ENCODE data around the gene MAP2K3. TPM values are rescaled to one million over a fixed set of nuclear protein-coding genes. Genes with fewer than 3 reads are reported as not detected.
"Not testable (repeated sequence)": the region's sequence is repeated elsewhere in the genome, so short reads cannot be mapped to it uniquely, and the experiment has no call there.

The MAP2K3 gene
- total and polyA plus RNA-seq, 2 donors (not counting 1 experiment from before 2014, with no cell fraction given) = 23.8 to 80.9 TPM

DNA sequence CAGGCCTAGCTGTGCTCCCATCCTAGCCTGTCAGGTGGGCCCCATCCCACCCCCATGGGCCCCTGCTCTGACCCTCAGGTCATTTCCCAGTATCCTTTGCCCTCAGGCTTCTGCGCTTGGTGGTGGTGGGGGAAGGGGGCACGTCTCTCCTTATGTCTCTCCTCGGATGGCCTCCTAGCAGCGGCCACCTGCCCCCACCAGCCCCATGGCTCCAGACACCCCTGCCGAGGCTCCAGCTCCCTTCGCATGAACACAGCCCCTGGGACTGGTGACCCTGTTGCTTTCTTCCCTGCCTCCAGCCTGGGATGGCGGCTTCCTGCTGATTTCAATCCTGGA, 64.4 kb downstream of the MAP2K3 start:
- not testable (repeated sequence) for H3K27ac ChIP-seq (ENCODE audit: insufficient read depth, low read length); H3K36me3 ChIP-seq (ENCODE audit: control insufficient read depth, insufficient read depth, low read length)

DNA sequence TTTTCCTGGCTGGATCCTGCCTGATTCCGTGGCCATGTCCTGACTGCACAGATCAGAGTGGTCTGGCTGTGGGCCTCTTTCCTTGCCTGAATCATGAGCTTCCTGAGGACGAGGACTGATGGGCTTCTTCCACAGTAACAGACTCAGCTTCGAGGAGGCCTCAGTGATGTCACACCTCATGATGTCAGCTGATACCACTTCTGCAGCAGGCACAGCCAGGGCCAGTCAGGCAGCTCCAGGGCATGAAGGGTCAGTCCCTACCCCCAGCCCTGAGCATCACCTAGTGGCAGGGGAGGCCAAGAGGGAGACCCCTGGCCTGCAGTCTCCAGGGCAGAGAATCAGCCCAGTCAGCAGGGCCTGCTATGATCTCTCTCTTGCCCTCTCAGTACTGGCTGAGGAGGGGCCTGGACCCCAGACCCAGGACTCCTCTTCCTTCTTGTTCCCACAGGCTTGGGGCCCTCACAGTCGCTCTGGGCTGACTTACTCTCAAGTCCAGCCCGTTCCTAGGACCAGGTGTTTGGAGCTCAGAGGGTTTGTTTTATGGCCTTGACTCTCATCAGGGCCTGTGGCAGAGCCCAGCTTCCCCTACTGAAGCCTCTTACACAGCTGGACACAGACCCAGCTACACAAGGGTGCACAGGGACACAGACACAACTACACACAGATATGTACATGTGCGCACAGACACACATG, 65.0 kb downstream of the MAP2K3 start:
- H3K9ac ChIP-seq (ENCODE audit: insufficient read depth, low read length); H3K27me3 ChIP-seq (ENCODE audit: control insufficient read depth, insufficient read depth, low read length); H3K79me2 ChIP-seq (ENCODE audit: control insufficient read depth, insufficient read depth, low read length); H4K20me1 ChIP-seq (ENCODE audit: control insufficient read depth, extremely low read depth, insufficient read depth, low read length); H3K4me3 ChIP-seq (replicated peaks in 1 of 4; ENCODE audit: control extremely low read depth in 1 of 4, insufficient read depth in 1 of 4, low read depth in 3 of 4, low read length in 4 of 4); H2AFZ ChIP-seq (ENCODE audit: low read length); H3K4me2 ChIP-seq (ENCODE audit: extremely low read depth, insufficient read depth, low read length); H3K36me3 ChIP-seq (ENCODE audit: control insufficient read depth, insufficient read depth, low read length); H3K27ac ChIP-seq (ENCODE audit: insufficient read depth, low read length); H3K4me1 ChIP-seq (ENCODE audit: control insufficient read depth, extremely low read depth, insufficient read depth, low read length); H3K9me3 ChIP-seq (ENCODE audit: control insufficient read depth, insufficient read depth, low read depth, low read length): not testable (repeated sequence)
- DNase-seq (ENCODE audit: low read depth in 2 of 2) = peak in 1 of 2 donors; percentile 17

More for the DNA sequence above, 64.4 kb downstream of the MAP2K3 start:
- not testable (repeated sequence) for H3K27me3 ChIP-seq (ENCODE audit: control insufficient read depth, insufficient read depth, low read length); H2AFZ ChIP-seq (ENCODE audit: low read length); H3K4me2 ChIP-seq (ENCODE audit: extremely low read depth, insufficient read depth, low read length); H3K4me3 ChIP-seq (replicated peaks in 1 of 4; ENCODE audit: control extremely low read depth in 1 of 4, insufficient read depth in 1 of 4, low read depth in 3 of 4, low read length in 4 of 4); H4K20me1 ChIP-seq (ENCODE audit: control insufficient read depth, extremely low read depth, insufficient read depth, low read length); DNase-seq (ENCODE audit: low read depth in 2 of 2); H3K9ac ChIP-seq (ENCODE audit: insufficient read depth, low read length); H3K79me2 ChIP-seq (ENCODE audit: control insufficient read depth, insufficient read depth, low read length); H3K9me3 ChIP-seq (ENCODE audit: control insufficient read depth, insufficient read depth, low read depth, low read length); H3K4me1 ChIP-seq (ENCODE audit: control insufficient read depth, extremely low read depth, insufficient read depth, low read length)

DNA sequence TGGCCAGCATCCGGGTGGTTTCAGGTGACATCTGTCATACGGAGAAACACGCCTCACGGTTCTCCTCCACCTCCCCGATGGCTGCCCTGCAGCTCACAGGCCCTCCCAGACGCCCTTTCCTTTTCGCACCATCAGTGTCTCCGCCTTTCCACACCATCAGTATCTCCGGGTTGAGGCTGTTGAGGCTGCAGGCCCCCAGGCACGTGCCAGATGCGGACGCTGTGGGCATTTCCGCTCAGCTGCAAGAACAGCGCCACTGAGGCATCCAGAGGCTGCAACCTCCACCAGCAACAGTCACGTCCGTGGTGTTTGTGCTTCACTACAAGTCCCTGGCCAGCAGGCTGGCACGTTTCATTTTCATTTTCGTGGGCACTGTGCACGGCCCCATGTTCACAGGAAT, 66.0 kb downstream of the MAP2K3 start:
- H4K20me1 ChIP-seq (ENCODE audit: control insufficient read depth, extremely low read depth, insufficient read depth, low read length); H3K79me2 ChIP-seq (ENCODE audit: control insufficient read depth, insufficient read depth, low read length); H3K27ac ChIP-seq (ENCODE audit: insufficient read depth, low read length); H2AFZ ChIP-seq (ENCODE audit: low read length); DNase-seq (ENCODE audit: low read depth in 2 of 2); H3K4me3 ChIP-seq (replicated peaks in 1 of 4; ENCODE audit: control extremely low read depth in 1 of 4, insufficient read depth in 1 of 4, low read depth in 3 of 4, low read length in 4 of 4); H3K4me1 ChIP-seq (ENCODE audit: control insufficient read depth, extremely low read depth, insufficient read depth, low read length); H3K9me3 ChIP-seq (ENCODE audit: control insufficient read depth, insufficient read depth, low read depth, low read length); H3K36me3 ChIP-seq (ENCODE audit: control insufficient read depth, insufficient read depth, low read length); H3K4me2 ChIP-seq (ENCODE audit: extremely low read depth, insufficient read depth, low read length); H3K27me3 ChIP-seq (ENCODE audit: control insufficient read depth, insufficient read depth, low read length); H3K9ac ChIP-seq (ENCODE audit: insufficient read depth, low read length): not testable (repeated sequence)

DNA sequence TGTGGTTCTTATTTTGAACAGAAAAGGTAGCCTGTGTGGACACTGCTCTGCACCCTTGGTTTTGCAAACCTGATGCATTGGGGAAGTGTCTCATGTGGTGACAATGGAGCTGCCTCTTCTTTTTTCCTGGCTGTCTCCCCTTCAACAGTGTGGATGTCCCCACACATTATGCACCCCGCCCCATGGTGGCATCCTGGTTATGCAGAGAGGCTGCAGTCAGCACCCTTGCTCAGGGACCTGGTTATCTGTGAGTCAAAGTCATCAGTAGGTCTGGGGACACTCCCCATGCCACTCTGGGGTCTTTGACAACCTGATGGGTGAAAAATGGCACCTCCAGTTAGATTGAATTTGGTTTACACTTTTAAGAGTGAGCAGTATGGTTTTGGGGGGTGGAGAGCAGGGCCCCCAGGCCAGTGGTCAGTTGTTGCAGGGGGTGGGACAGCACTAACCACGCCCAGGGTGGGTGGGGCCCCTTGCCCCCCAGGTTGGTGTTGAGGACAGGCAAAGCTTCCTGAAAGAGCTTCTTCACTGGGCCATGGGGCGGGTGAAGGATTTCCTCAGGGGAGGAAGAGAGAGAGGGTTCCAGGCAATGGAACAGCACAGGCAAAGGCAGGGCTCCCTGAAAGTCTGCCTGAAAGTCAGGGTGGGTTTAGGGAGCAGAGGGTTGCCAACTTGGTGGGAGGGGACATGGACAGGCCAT, 67.0 kb downstream of the MAP2K3 start:
- no peaks in the 10 kb centered on the region for H3K4me1 ChIP-seq (ENCODE audit: control insufficient read depth, extremely low read depth, insufficient read depth, low read length)
- no peak overlapping the region for H3K4me2 ChIP-seq (ENCODE audit: extremely low read depth, insufficient read depth, low read length)
- no peaks in the 10 kb centered on the region for H3K9me3 ChIP-seq (ENCODE audit: control insufficient read depth, insufficient read depth, low read depth, low read length)
- no peaks in the 10 kb centered on the region for H4K20me1 ChIP-seq (ENCODE audit: control insufficient read depth, extremely low read depth, insufficient read depth, low read length)
- H3K36me3 ChIP-seq (ENCODE audit: control insufficient read depth, insufficient read depth, low read length) = no peaks in the 10 kb centered on the region
- no peak overlapping the region for H3K27ac ChIP-seq (ENCODE audit: insufficient read depth, low read length)
- no peak overlapping the region for H2AFZ ChIP-seq (ENCODE audit: low read length)
- H3K27me3 ChIP-seq (ENCODE audit: control insufficient read depth, insufficient read depth, low read length) = no peaks in the 10 kb centered on the region
- DNase-seq (ENCODE audit: low read depth in 2 of 2) = no peak
- H3K79me2 ChIP-seq (ENCODE audit: control insufficient read depth, insufficient read depth, low read length) = no peaks in the 10 kb centered on the region
- no peak overlapping the region for H3K9ac ChIP-seq (ENCODE audit: insufficient read depth, low read length)
- TF ChIP-seq EZH2 (IDR thresholded peaks at IDR 0.05; ENCODE audit: low read length, missing control alignments) (no peak), CTCF (conservative IDR thresholded peaks at IDR 0.05 in 1 of 2, IDR thresholded peaks at IDR 0.05 in 1 of 2; ENCODE audit: low read depth in 1 of 2, low read length in 2 of 2) (no peak)
- H3K4me3 ChIP-seq (replicated peaks in 1 of 4; ENCODE audit: control extremely low read depth in 1 of 4, insufficient read depth in 1 of 4, low read depth in 3 of 4, low read length in 4 of 4) = no peak overlapping the region
